K562 (cell line): ENCODE results near the gene ZFYVE21. TPM values are rescaled to one million over a fixed set of nuclear protein-coding genes. Genes with fewer than 3 reads are reported as not detected.

Experiments used
- ATAC-seq: fragments of 200-7000 bp; cut with Tn5 transposase; 3 replicates; pipeline ENCODE4 v1.9.1; 2020; ENCODE audit warnings: moderate library complexity
- BruUV-seq: library from RNA; stranded (reverse); fragments of 400-500 nt; replicated peaks from 2 replicates; lab custom pipeline; 2021; lab: Mats Ljungman, UMichigan
- CTCF ChIA-PET: fragments of 300-600 bp; formaldehyde crosslinking; extraction: SDS; loops from one replicate; lab custom pipeline; 2021; ENCODE audit warnings: low intra/inter-chr PET ratio; lab: Yijun Ruan, JAX
- POLR2A ChIA-PET: fragments of 300-600, 350-650 bp; sonication (Branson Sonifier 250); formaldehyde crosslinking; extraction: SDS; loops from one replicate; lab custom pipeline; 2021; ENCODE audit warnings: antibody characterized with exemption, inconsistent platforms; lab: Yijun Ruan, JAX
- DNase-seq, 4 experiments: peaks; one replicate each; pipeline versions ENCODE4 v3.0.0 to v3.0.0-alpha.2; 2011 to 2018; ENCODE audit warnings: low spot score in 3 of 4, mixed read lengths in 3 of 4; ENCODE audit errors: extremely low read depth in 1 of 4
- FAIRE-seq: peaks from 2 replicates; lab custom pipeline; 2011; peaks lifted over from hg19 to GRCh38; lab: Jason Lieb, UNC
- H2AFZ ChIP-seq: 2 replicates; pipeline ENCODE4 v1.6.0; 2011; ENCODE audit warnings: low read depth, low read length, control low read depth, inconsistent platforms
- H3K27ac ChIP-seq: fragments of 200-600 bp; 3 replicates; pipeline ENCODE4 v1.8.0; 2011; ENCODE audit warnings: low read depth, mild to moderate bottlenecking, control low read depth, inconsistent platforms, low read length, moderate library complexity, mixed read lengths; ENCODE audit errors: extremely low read depth
- H3K27me3 ChIP-seq, 2 experiments: fragments of 300-600 bp in 1 of 2; 2 replicates in 1 of 2; 3 replicates in 1 of 2; pipeline versions ENCODE4 v1.6.0 to v1.8.0; 2011; ENCODE audit warnings: inconsistent platforms in 2 of 2, low read length in 2 of 2, mild to moderate bottlenecking in 1 of 2, mixed read lengths in 1 of 2, moderate library complexity in 1 of 2; ENCODE audit not compliant: control insufficient read depth in 2 of 2, insufficient read depth in 2 of 2
- H3K36me3 ChIP-seq: fragments of 300-600 bp; 3 replicates; pipeline ENCODE4 v1.8.0; 2011; ENCODE audit warnings: mild to moderate bottlenecking, low read length, inconsistent platforms; ENCODE audit not compliant: control insufficient read depth, insufficient read depth
- H3K4me1 ChIP-seq, 2 experiments: fragments of 200-600 bp in 1 of 2; replicated peaks in 1 of 2; 2 replicates in 1 of 2; 3 replicates in 1 of 2; pipeline versions ENCODE4 v1.5.1 to v1.8.0; 2011; ENCODE audit warnings: inconsistent platforms in 2 of 2, low read length in 2 of 2, mild to moderate bottlenecking in 1 of 2, mixed read lengths in 1 of 2, moderate library complexity in 1 of 2; ENCODE audit not compliant: control insufficient read depth in 2 of 2, insufficient read depth in 2 of 2
- H3K4me2 ChIP-seq: 2 replicates; pipeline ENCODE4 v1.6.1; 2011; ENCODE audit warnings: low read length, control low read depth, inconsistent platforms, mixed read lengths; ENCODE audit not compliant: insufficient read depth
- H3K4me3 ChIP-seq: fragments of 200-600 bp; sonication (generic), shearing (Covaris generic); 2 replicates; pipeline ENCODE4 v1.5.1; 2016; ENCODE audit warnings: control low read depth, inconsistent platforms
- H3K79me2 ChIP-seq: fragments of 200-600 bp; 3 replicates; pipeline ENCODE4 v1.8.0; 2011; ENCODE audit warnings: low read length, inconsistent platforms; ENCODE audit not compliant: control insufficient read depth, insufficient read depth
- H3K9ac ChIP-seq, 2 experiments: 2 replicates each; pipeline versions ENCODE4 v1.6.0 to v1.6.1; 2011; ENCODE audit warnings: low read depth in 2 of 2, low read length in 2 of 2, control low read depth in 1 of 2, inconsistent platforms in 1 of 2, mild to moderate bottlenecking in 1 of 2, mixed read lengths in 1 of 2; ENCODE audit not compliant: insufficient read depth in 1 of 2
- H3K9me1 ChIP-seq: one replicate; pipeline ENCODE4 v1.6.0; 2011; ENCODE audit warnings: inconsistent platforms, mild to moderate bottlenecking, low read length, moderate library complexity; ENCODE audit not compliant: control insufficient read depth, insufficient read depth
- H3K9me3 ChIP-seq: replicated peaks from 2 replicates; pipeline ENCODE4 v1.5.1; 2011; ENCODE audit warnings: low read depth, low read length, inconsistent platforms; ENCODE audit not compliant: control insufficient read depth, insufficient read depth
- H4K20me1 ChIP-seq: replicated peaks from 2 replicates; pipeline ENCODE4 v1.6.1; 2011; ENCODE audit warnings: low read length, inconsistent platforms, mixed read lengths; ENCODE audit not compliant: control insufficient read depth, insufficient read depth
- SIN3B ChIP-seq: fragments of 450-650 bp; IDR thresholded peaks from 2 replicates; pipeline ENCODE4 v1.6.1; 2017; ENCODE audit warnings: low read depth, mild to moderate bottlenecking, moderate library complexity
- ZFP1 ChIP-seq: fragments of 450-650 bp; formaldehyde crosslinking; IDR thresholded peaks from 2 replicates; pipeline ENCODE4 v1.4.0; 2020; ENCODE audit warnings: mild to moderate bottlenecking, mixed read lengths
- ZFP91 ChIP-seq: sonication (generic); formaldehyde crosslinking; IDR thresholded peaks from 2 replicates; pipeline ENCODE4 v1.8.0; 2022; ENCODE audit warnings: mild to moderate bottlenecking, missing genetic modification reagents
- ZFX ChIP-seq: sonication (generic); formaldehyde crosslinking; IDR thresholded peaks from 2 replicates; pipeline ENCODE4 v1.8.0; 2022; ENCODE audit warnings: mild to moderate bottlenecking, missing genetic modification reagents, moderate library complexity
- ZNF121 ChIP-seq: sonication (generic); formaldehyde crosslinking; conservative IDR thresholded peaks from 2 replicates; pipeline ENCODE4 v1.8.0; 2022; ENCODE audit warnings: missing genetic modification reagents
- ZNF445 ChIP-seq: fragments of 250-450 bp; sonication (Bioruptor Pico); IDR thresholded peaks from 2 replicates; pipeline ENCODE4 v1.4.0; 2020; ENCODE audit warnings: low read depth, mild to moderate bottlenecking, moderate library complexity
- WGBS: fragments of 100-300 bp; shearing (Covaris generic); methylation state at CpG from one replicate; pipeline ENCODE4 v1.1.6; 2016; ENCODE audit warnings: low coverage, mixed read lengths; ENCODE audit not compliant: insufficient coverage; ENCODE audit errors: missing lambda C conversion rate; 5-methylcytosine and 5-hydroxymethylcytosine counted together
- in situ Hi-C: fragments of 300-500 bp; cut with MboI; formaldehyde crosslinking; loops from 4 replicates; pipeline ENCODE4 v1.15.0; 2018; ENCODE audit warnings: inconsistent platforms, mixed read lengths
- intact Hi-C: fragments of 100-400 bp; cut with micrococcal nuclease; formaldehyde crosslinking; loops from 2 replicates; pipeline ENCODE4 v1.14.2; 2022
- polyA plus RNA-seq, 8 experiments: library from polyadenylated mRNA; depleted of rRNA in 4 of 8; stranded (reverse) in 5 of 8; unstranded in 3 of 8; fragments of >200 nt; fragmentation: Nextera tagmentation in 2 of 8; fragmentation: Illumina TruSeq in 1 of 8; extraction: Ambion mirVana in 2 of 8; extraction: Trizol in 1 of 8; gene quantifications; 2 replicates each; pipeline versions ENCODE4 v1.2.1 to v1.2.3, GENCODE V29; 2011 to 2014; ENCODE audit warnings: inconsistent platforms in 1 of 8, missing spikeins in 1 of 8
- total RNA-seq, 7 experiments: library from RNA; depleted of rRNA in 6 of 7; stranded (reverse); fragments of >200 nt in 6 of 7; fragmentation: Illumina TruSeq in 2 of 7; extraction: Trizol in 2 of 7; gene quantifications; 2 replicates each; pipeline versions ENCODE4 v1.2.1 to v1.2.3, GENCODE V29; 2011 to 2021; ENCODE audit warnings: low replicate concordance in 1 of 7

Gene ZFYVE21
- total and polyA plus RNA-seq, 9 of the 15 experiments (the other 6 are each of a cell fraction or from before 2014, with no cell fraction given), result 0.90 to 23.1 (median 15.6) TPM

- H3K9me3 ChIP-seq, result no peaks in the 10 kb centered on the region
- no peak for TF ChIP-seq SIN3B
- no peak for TF ChIP-seq ZFX (CRISPR knock-in tag)
- TF ChIP-seq ZFP91 (CRISPR knock-in tag), result no peak
- TF ChIP-seq ZFP1 (CRISPR knock-in tag), result no peak
- no peak for TF ChIP-seq ZNF445 (CRISPR knock-in tag)
- TF ChIP-seq ZNF121, result no peak
- TF ChIP-seq, all 486 proteins: peak for 0
- no peak overlapping the region for H3K27ac ChIP-seq
- ATAC-seq (no peak), FAIRE-seq (no peak), DNase-seq (no peak)
- H3K79me2 ChIP-seq, result no peaks in the 10 kb centered on the region
- H3K36me3 ChIP-seq, result peaks cover 70% of the 10 kb centered on the region; the same call in 2 of the 3 replicates
- CTCF ChIA-PET, result no interaction called here
- in situ Hi-C loops, result no loop called here
- no peak overlapping the region for H3K4me2 ChIP-seq
- H3K27me3 ChIP-seq, result no peaks in the 10 kb centered on the region
- intact Hi-C loops, result no loop called here
- H3K9me1 ChIP-seq, result no peaks in the 10 kb centered on the region
- no peak overlapping the region for H2AFZ ChIP-seq
- H4K20me1 ChIP-seq, result no peaks in the 10 kb centered on the region; the same call in 1 of the 2 replicates
- POLR2A ChIA-PET, result interaction anchor here (0.7 to 1.5 kb wide), 3 partner anchors 9 to 15 kb away, joined by 3 to 4 read pairs (median 3); no protein-coding TSS in a partner anchor
- H3K9ac ChIP-seq, result no peak overlapping the region
- WGBS, result 78% methylated on average over 9 of the region's 14 CpGs
- H3K4me1 ChIP-seq, result peaks cover 0 to 23% of the 10 kb centered on the region in 2 experiments; a peak in 2 of 5 replicates
- no TSS peak for BruUV-seq
- no peak overlapping the region for H3K4me3 ChIP-seq
These were observed 20.1 kb upstream of the ZFYVE21 start for GRCh38 chr14:103695296-103696069.
